ENCODE data around the gene ICAM2. TPM values are rescaled to one million over a fixed set of nuclear protein-coding genes. Genes with fewer than 3 reads are reported as not detected.

ICAM2 gene
- total RNA-seq, 4 donors from 2014 or later, result 22.4 to 75.1 (median 58.1) TPM

DNA sequence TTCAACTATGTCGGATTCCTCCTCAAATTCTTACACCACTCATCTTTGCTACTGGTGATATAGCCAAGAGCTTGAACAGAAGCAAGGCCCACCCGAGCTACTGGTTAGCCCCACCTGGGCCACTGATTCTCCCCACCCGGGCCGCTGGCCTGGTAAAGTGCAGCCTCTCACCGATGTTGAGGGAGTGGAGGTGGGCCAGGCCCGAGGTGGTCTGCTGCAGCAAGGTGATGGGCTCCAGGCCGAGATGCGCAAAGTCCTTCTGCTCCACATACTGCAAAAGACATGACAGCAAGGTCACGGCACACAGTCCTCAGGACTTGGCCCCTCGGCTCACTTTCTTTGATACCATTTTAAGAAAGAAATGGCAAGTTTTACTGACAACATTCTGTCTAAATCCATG is 32.7 kb upstream of the ICAM2 start:
- Histone ChIP-seq H3K27ac (replicated peaks in 1 of 4) (no peak overlapping the region), H3K9me3 (no peaks in the 10 kb centered on the region), H3K4me1 (no peaks in the 10 kb centered on the region), H3K4me3 (no peak overlapping the region), H3K36me3 (peaks cover 67 to 99% (median 91%) of the 10 kb centered on the region in 4 donors), H3K27me3 (no peaks in the 10 kb centered on the region)
- no peak for DNase-seq (ENCODE audit: extremely low spot score)
- 94% methylated on average over 9 of the region's 10 CpGs for WGBS
- TF ChIP-seq EP300 (IDR thresholded peaks at IDR 0.05) (no peak), POLR2AphosphoS5 (IDR thresholded peaks at IDR 0.05) (no peak), POLR2A (IDR thresholded peaks at IDR 0.05; ENCODE audit: low read depth) (no peak)
- TF ChIP-seq, protein P1, sequence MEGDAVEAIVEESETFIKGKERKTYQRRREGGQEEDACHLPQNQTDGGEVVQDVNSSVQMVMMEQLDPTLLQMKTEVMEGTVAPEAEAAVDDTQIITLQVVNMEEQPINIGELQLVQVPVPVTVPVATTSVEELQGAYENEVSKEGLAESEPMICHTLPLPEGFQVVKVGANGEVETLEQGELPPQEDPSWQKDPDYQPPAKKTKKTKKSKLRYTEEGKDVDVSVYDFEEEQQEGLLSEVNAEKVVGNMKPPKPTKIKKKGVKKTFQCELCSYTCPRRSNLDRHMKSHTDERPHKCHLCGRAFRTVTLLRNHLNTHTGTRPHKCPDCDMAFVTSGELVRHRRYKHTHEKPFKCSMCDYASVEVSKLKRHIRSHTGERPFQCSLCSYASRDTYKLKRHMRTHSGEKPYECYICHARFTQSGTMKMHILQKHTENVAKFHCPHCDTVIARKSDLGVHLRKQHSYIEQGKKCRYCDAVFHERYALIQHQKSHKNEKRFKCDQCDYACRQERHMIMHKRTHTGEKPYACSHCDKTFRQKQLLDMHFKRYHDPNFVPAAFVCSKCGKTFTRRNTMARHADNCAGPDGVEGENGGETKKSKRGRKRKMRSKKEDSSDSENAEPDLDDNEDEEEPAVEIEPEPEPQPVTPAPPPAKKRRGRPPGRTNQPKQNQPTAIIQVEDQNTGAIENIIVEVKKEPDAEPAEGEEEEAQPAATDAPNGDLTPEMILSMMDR (IDR thresholded peaks at IDR 0.05), result no peak
- intact Hi-C loops (cut with DNase I), result no loop called here

DNA sequence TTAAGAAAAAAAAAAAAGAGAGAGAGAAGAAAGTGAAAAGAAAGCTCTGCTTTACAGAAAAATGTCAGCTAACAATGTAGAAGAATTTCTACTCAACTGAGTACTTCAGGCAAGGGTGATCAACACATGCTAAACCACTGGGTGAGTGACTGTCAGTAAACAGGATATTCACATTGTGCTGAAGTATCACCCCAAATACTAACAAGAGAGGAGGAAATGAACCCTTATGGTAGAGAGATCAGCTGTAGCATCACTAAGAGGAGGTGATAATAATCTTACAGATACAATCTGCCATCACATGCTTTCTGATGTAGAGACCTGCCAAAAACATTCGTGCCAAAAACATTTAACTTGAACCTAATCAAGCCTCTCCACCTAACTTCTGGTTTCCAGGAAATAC is 30.7 kb upstream of the ICAM2 start:
- Histone ChIP-seq H3K27me3 (no peaks in the 10 kb centered on the region), H3K4me1 (no peaks in the 10 kb centered on the region), H3K27ac (replicated peaks in 1 of 4) (no peak overlapping the region), H3K4me3 (no peak overlapping the region), H3K36me3 (peaks cover 77 to 100% (median 92%) of the 10 kb centered on the region in 4 donors), H3K9me3 (no peaks in the 10 kb centered on the region)
- no peak for TF ChIP-seq POLR2A (IDR thresholded peaks at IDR 0.05; ENCODE audit: low read depth)
- TF ChIP-seq POLR2AphosphoS5 (IDR thresholded peaks at IDR 0.05), result no peak
- no peak for TF ChIP-seq EP300 (IDR thresholded peaks at IDR 0.05)
- TF ChIP-seq, protein P1 (IDR thresholded peaks at IDR 0.05), result no peak
- WGBS, result 23% methylated on average over 1 of the region's 1 CpG
- intact Hi-C loops (cut with DNase I), result no loop called here
- no peak for DNase-seq (ENCODE audit: extremely low spot score)

DNA sequence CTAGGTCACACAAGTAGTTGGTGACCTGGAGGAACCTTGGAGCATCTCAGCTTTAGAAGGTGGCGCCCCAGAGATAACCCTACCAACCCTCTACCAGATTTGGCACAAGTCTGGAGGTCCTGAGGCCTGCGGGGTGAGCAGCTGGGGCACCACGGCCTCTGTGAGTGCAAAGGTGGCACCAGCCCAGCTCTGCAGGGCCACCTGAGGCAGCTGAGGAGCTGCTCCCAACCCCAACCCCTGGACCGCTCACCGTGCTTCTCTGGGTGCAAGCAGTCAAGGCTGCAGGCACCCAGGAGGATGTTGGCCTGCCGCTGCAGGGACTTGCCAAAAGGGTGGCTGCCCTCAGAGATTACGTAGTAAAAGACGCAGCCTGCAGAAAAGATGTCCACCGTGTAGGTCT is 28.4 kb upstream of the ICAM2 start:
- Histone ChIP-seq H3K27ac (replicated peaks in 1 of 4) (no peak overlapping the region), H3K4me1 (no peaks in the 10 kb centered on the region), H3K9me3 (no peaks in the 10 kb centered on the region), H3K4me3 (no peak overlapping the region), H3K27me3 (no peaks in the 10 kb centered on the region), H3K36me3 (peaks cover 79 to 100% (median 93%) of the 10 kb centered on the region in 4 donors)
- intact Hi-C loops (cut with DNase I), result no loop called here
- no peak for TF ChIP-seq EP300 (IDR thresholded peaks at IDR 0.05)
- WGBS, result 90% methylated on average over 7 of the region's 9 CpGs
- DNase-seq (ENCODE audit: extremely low spot score), result no peak

DNA sequence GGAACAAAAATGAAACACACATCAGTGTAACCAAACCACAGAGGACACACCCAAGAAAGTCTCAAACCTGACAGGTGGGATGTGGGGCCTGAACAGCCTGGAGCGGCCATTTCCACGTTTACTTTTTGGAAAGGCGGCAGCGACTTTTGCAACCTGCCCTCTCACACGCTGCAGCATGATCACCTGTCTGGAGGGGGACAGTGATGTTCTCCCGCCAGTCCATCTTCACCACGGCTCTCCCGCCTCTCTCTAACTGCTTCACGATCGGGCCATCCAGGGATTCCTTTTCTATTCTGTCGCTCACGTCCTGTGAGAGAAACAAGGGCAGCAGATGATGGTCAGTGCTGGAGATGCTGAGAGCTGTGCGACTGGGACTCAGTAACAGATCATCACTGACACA is 24.7 kb upstream of the ICAM2 start:
- Histone ChIP-seq H3K9me3 (no peaks in the 10 kb centered on the region), H3K27ac (replicated peaks in 1 of 4) (no peak overlapping the region), H3K36me3 (peaks cover 56 to 86% (median 83%) of the 10 kb centered on the region in 4 donors), H3K4me1 (no peaks in the 10 kb centered on the region), H3K27me3 (no peaks in the 10 kb centered on the region), H3K4me3 (no peak overlapping the region)
- TF ChIP-seq, protein P1 (IDR thresholded peaks at IDR 0.05), result no peak
- TF ChIP-seq POLR2A (IDR thresholded peaks at IDR 0.05; ENCODE audit: low read depth), result no peak
- no peak for TF ChIP-seq POLR2AphosphoS5 (IDR thresholded peaks at IDR 0.05)
- TF ChIP-seq EP300 (IDR thresholded peaks at IDR 0.05), result no peak
- intact Hi-C loops (cut with DNase I), result no loop called here
- DNase-seq (ENCODE audit: extremely low spot score), result no peak
- WGBS, result 91% methylated on average over 13 of the region's 13 CpGs

GRCh38 chr17:64042700-64043485 is 22.5 kb upstream of the ICAM2 start:
- peaks cover 49 to 69% (median 68%) of the 10 kb centered on the region in 4 donors for H3K36me3 ChIP-seq
- intact Hi-C loops (cut with DNase I), result no loop called here
- TF ChIP-seq EP300 (IDR thresholded peaks at IDR 0.05), result no peak
- TF ChIP-seq, protein P1 (IDR thresholded peaks at IDR 0.05), result no peak
- no peak for TF ChIP-seq POLR2AphosphoS5 (IDR thresholded peaks at IDR 0.05)
- TF ChIP-seq POLR2A (IDR thresholded peaks at IDR 0.05; ENCODE audit: low read depth), result no peak
- H3K4me3 ChIP-seq, result no peak overlapping the region
- no peak for DNase-seq (ENCODE audit: extremely low spot score)
- H3K27ac ChIP-seq (replicated peaks in 1 of 4), result no peak overlapping the region
- 86% methylated on average over 12 of the region's 12 CpGs for WGBS
- H3K4me1 ChIP-seq, result no peaks in the 10 kb centered on the region
- no peaks in the 10 kb centered on the region for H3K27me3 ChIP-seq
- no peaks in the 10 kb centered on the region for H3K9me3 ChIP-seq

Data from esophagus muscularis mucosa (tissue), 4 donors.